Endothelial cell of umbilical vein (primary cell): Measurements from ENCODE around the gene NXF1. TPM values are rescaled to one million over a fixed set of nuclear protein-coding genes. Genes with fewer than 3 reads are reported as not detected.

ENCODE experiments used
- BruUV-seq: library from RNA; stranded (reverse); fragments of 400-500 nt; replicated peaks from 2 replicates; lab custom pipeline; 2021; lab: Mats Ljungman, UMichigan
- CTCF ChIA-PET: fragments of 300-600, 350-600 bp; sonication (Branson Sonifier 250); formaldehyde crosslinking; loops from one replicate; lab custom pipeline; 2021; ENCODE audit warnings: antibody characterized with exemption, inconsistent platforms; lab: Charles Lee
- POLR2A ChIA-PET: fragments of 300-600, 350-600 bp; sonication (Branson Sonifier 250); formaldehyde crosslinking; loops from one replicate; lab custom pipeline; 2021; ENCODE audit warnings: antibody characterized with exemption, inconsistent platforms; lab: Charles Lee
- DNase-seq: peaks from one replicate; pipeline ENCODE4 v3.0.0-alpha.2; 2011; ENCODE audit warnings: low read depth, low spot score
- FAIRE-seq: peaks from 2 replicates; lab custom pipeline; 2011; peaks lifted over from hg19 to GRCh38; lab: Jason Lieb, UNC
- H2AFZ ChIP-seq: 2 replicates; pipeline ENCODE4 v1.6.0; 2012; ENCODE audit warnings: low read depth, low read length, control low read depth, inconsistent platforms
- H3K27ac ChIP-seq: 2 replicates; pipeline ENCODE4 v1.5.1; 2011; ENCODE audit warnings: low read depth, mild to moderate bottlenecking, control low read depth, low read length, moderate library complexity; ENCODE audit not compliant: insufficient read depth
- H3K27me3 ChIP-seq, 2 experiments: 2 replicates each; pipeline versions ENCODE4 v1.6.0 to v1.6.1; 2011; ENCODE audit warnings: low read length in 2 of 2, mixed read lengths in 1 of 2; ENCODE audit not compliant: control insufficient read depth in 2 of 2, insufficient read depth in 2 of 2
- H3K36me3 ChIP-seq, 2 experiments: 2 replicates in 1 of 2; 3 replicates in 1 of 2; pipeline ENCODE4 v1.5.1; 2011; ENCODE audit warnings: low read length in 2 of 2, mild to moderate bottlenecking in 1 of 2, moderate library complexity in 1 of 2; ENCODE audit not compliant: control insufficient read depth in 2 of 2, insufficient read depth in 2 of 2; ENCODE audit errors: extremely low read depth in 1 of 2
- H3K4me1 ChIP-seq: 3 replicates; pipeline ENCODE4 v1.5.1; 2011; ENCODE audit warnings: mild to moderate bottlenecking, low read length; ENCODE audit not compliant: control insufficient read depth, insufficient read depth; ENCODE audit errors: extremely low read depth
- H3K4me2 ChIP-seq: 2 replicates; pipeline ENCODE4 v1.6.1; 2011; ENCODE audit warnings: low read length, control low read depth, mixed read lengths; ENCODE audit not compliant: insufficient read depth
- H3K4me3 ChIP-seq, 3 experiments: fragments of 200-600 bp in 1 of 3; sonication (generic), shearing (Covaris generic) in 1 of 3; replicated peaks in 1 of 3; 2 replicates each; pipeline ENCODE4 v1.5.1; 2011 to 2016; ENCODE audit warnings: control low read depth in 3 of 3, low read length in 3 of 3, mild to moderate bottlenecking in 2 of 3, inconsistent platforms in 1 of 3, low read depth in 1 of 3, moderate library complexity in 1 of 3; ENCODE audit not compliant: insufficient read depth in 1 of 3
- H3K79me2 ChIP-seq: 2 replicates; pipeline ENCODE4 v1.6.0; 2012; ENCODE audit warnings: low read length, inconsistent platforms; ENCODE audit not compliant: control insufficient read depth, insufficient read depth
- H3K9ac ChIP-seq: replicated peaks from 2 replicates; pipeline ENCODE3; 2011; ENCODE audit warnings: low read length, control low read depth; ENCODE audit not compliant: insufficient read depth; ENCODE audit errors: extremely low read depth
- H3K9me1 ChIP-seq: replicated peaks from 3 replicates; pipeline ENCODE4 v1.6.0; 2011; ENCODE audit warnings: mild to moderate bottlenecking, low read length; ENCODE audit not compliant: control insufficient read depth, insufficient read depth; ENCODE audit errors: extremely low read depth
- H3K9me3 ChIP-seq: replicated peaks from 2 replicates; pipeline ENCODE4 v1.5.1; 2012; ENCODE audit warnings: low read length, inconsistent platforms; ENCODE audit not compliant: control insufficient read depth, insufficient read depth
- H4K20me1 ChIP-seq: replicated peaks from 2 replicates; pipeline ENCODE3; 2011; ENCODE audit warnings: mild to moderate bottlenecking, low read length; ENCODE audit not compliant: control insufficient read depth, insufficient read depth; ENCODE audit errors: extremely low read depth
- CTCF ChIP-seq, 2 donors: IDR thresholded peaks; 1 replicate in 1 of 2; 2 replicates in 1 of 2; pipeline ENCODE4 v1.5.1; 2011; ENCODE audit warnings: low read length in 2 of 2, mild to moderate bottlenecking in 2 of 2, moderate library complexity in 2 of 2, control low read depth in 1 of 2, inconsistent platforms in 1 of 2, low read depth in 1 of 2; ENCODE audit not compliant: insufficient read depth in 1 of 2; ENCODE audit errors: extremely low read depth in 1 of 2
- EZH2 ChIP-seq: IDR thresholded peaks from 2 replicates; pipeline ENCODE4 v1.6.1; 2012; ENCODE audit warnings: borderline replicate concordance, low read depth, mild to moderate bottlenecking, moderate library complexity, low read length, inconsistent platforms; ENCODE audit not compliant: severe bottlenecking
- FOS ChIP-seq: IDR thresholded peaks from 2 replicates; pipeline ENCODE4 v1.6.1; 2011; ENCODE audit warnings: mild to moderate bottlenecking, low read length, moderate library complexity, borderline replicate concordance; ENCODE audit not compliant: insufficient read depth
- GATA2 ChIP-seq: IDR thresholded peaks from 2 replicates; pipeline ENCODE4 v1.7.0; 2011; ENCODE audit warnings: low read depth, mild to moderate bottlenecking, moderate library complexity, mixed read lengths, low read length; ENCODE audit not compliant: insufficient read length, insufficient read depth
- JUN ChIP-seq: IDR thresholded peaks from 2 replicates; pipeline ENCODE4 v1.6.1; 2011; ENCODE audit warnings: borderline replicate concordance, low read depth; ENCODE audit not compliant: insufficient read length, insufficient read depth
- MAX ChIP-seq: IDR thresholded peaks from 2 replicates; pipeline ENCODE4 v1.6.1; 2011; ENCODE audit not compliant: insufficient read depth, insufficient read length
- MYC ChIP-seq: IDR thresholded peaks from one replicate; pipeline ENCODE4 v1.6.1; 2011; ENCODE audit warnings: mild to moderate bottlenecking, low read depth, low read length
- POLR2A ChIP-seq: IDR thresholded peaks from 2 replicates; pipeline ENCODE4 v1.6.1; 2012; ENCODE audit warnings: low read depth, mild to moderate bottlenecking, control low read depth, low read length
- POLR2AphosphoS5 ChIP-seq: IDR thresholded peaks from 2 replicates; pipeline ENCODE4 v1.6.1; 2012; ENCODE audit warnings: low read depth, mild to moderate bottlenecking, control low read depth, low read length, moderate library complexity; ENCODE audit not compliant: insufficient read depth
- dilution Hi-C: fragments of 300-500 bp; cut with MboI; formaldehyde crosslinking; loops from one replicate; pipeline ENCODE4 v1.15.0; 2019; ENCODE audit warnings: low sequenced_read_pairs; ENCODE audit not compliant: extremely low pct_ligation_motif_present
- intact Hi-C: fragments of 100-400 bp; cut with micrococcal nuclease; formaldehyde crosslinking; loops from one replicate; pipeline ENCODE4 v1.10.0; 2022
- polyA plus RNA-seq, 4 experiments: library from polyadenylated mRNA; depleted of rRNA in 3 of 4; stranded (reverse) in 3 of 4; unstranded in 1 of 4; fragments of >200 nt; gene quantifications; 2 replicates each; pipeline versions ENCODE4 v1.2.1 to v1.2.3, GENCODE V29; 2011 to 2012; ENCODE audit warnings: missing spikeins in 1 of 4
- total RNA-seq: library from RNA; stranded (reverse); gene quantifications from 2 replicates; pipeline ENCODE4 v1.2.3, GENCODE V29; 2021

NXF1 gene
- total and polyA plus RNA-seq, 2 donors (not counting 3 experiments of a cell fraction or from before 2014, with no cell fraction given), result 74.4 to 101 TPM

- H3K36me3 ChIP-seq, result peaks cover 43 to 64% of the 10 kb centered on the region in 2 experiments
- no TSS peak for BruUV-seq
- CTCF ChIA-PET, result interaction anchor here (3.0 kb wide), 1 partner anchor 13 kb away, joined by 14 read pairs; the partner anchor contains the start of gene TMEM179B
Measured at GRCh38 chr11:62799486-62799885, 5.8 kb downstream of the NXF1 start.

More at GRCh38 chr11:62799486-62799885, 5.8 kb downstream of the NXF1 start:
- dilution Hi-C loops (no loop called here), intact Hi-C loops (no loop called here)
- no peaks in the 10 kb centered on the region for H4K20me1 ChIP-seq
- no peak overlapping the region for H2AFZ ChIP-seq
- H3K4me1 ChIP-seq, result peaks cover 10% of the 10 kb centered on the region
- H3K9me1 ChIP-seq, result no peaks in the 10 kb centered on the region
- no peak overlapping the region for H3K4me2 ChIP-seq
- no peaks in the 10 kb centered on the region for H3K27me3 ChIP-seq
- no peak for FAIRE-seq
- H3K27ac ChIP-seq, result no peak overlapping the region
- no peaks in the 10 kb centered on the region for H3K9me3 ChIP-seq
- peaks cover 16% of the 10 kb centered on the region for H3K79me2 ChIP-seq
- no peak for TF ChIP-seq EZH2
- no peak for TF ChIP-seq POLR2A
- TF ChIP-seq MAX, result no peak
- TF ChIP-seq CTCF (IDR thresholded peaks at IDR 0.05; ENCODE audit: extremely low read depth in 1 of 2, insufficient read depth in 1 of 2, low read depth in 1 of 2, low read length in 2 of 2), result no peak
- no peak for TF ChIP-seq FOS
- TF ChIP-seq MYC, result no peak
- no peak for TF ChIP-seq POLR2AphosphoS5
- TF ChIP-seq JUN, result no peak
- TF ChIP-seq GATA2, result no peak
- POLR2A ChIA-PET, result no interaction called here
- no peak overlapping the region for H3K4me3 ChIP-seq
- no peak for DNase-seq
- H3K9ac ChIP-seq, result no peak overlapping the region
